Left ventricle myocardium inferior (tissue), 1 donor: ENCODE measurements around the gene MAP2. TPM values are rescaled to one million over a fixed set of nuclear protein-coding genes. Genes with fewer than 3 reads are reported as not detected.

Source experiments
- DNase-seq: peaks from one replicate; pipeline ENCODE4 v3.0.0-alpha.2; 2020
- H3K27ac ChIP-seq: fragments of 200-600 bp; replicated peaks from 2 replicates; pipeline ENCODE4 v1.8.0; 2021
- H3K27me3 ChIP-seq: fragments of 200-600 bp; 2 replicates; pipeline ENCODE4 v1.8.0; 2021; ENCODE audit warnings: low read depth
- H3K36me3 ChIP-seq: fragments of 200-600 bp; 2 replicates; pipeline ENCODE4 v1.8.0; 2021
- H3K4me1 ChIP-seq: fragments of 200-600 bp; 2 replicates; pipeline ENCODE4 v1.8.0; 2021
- H3K4me3 ChIP-seq: fragments of 200-600 bp; 2 replicates; pipeline ENCODE4 v1.8.0; 2021; ENCODE audit warnings: mild to moderate bottlenecking, moderate library complexity
- H3K9me3 ChIP-seq: fragments of 200-600 bp; replicated peaks from 2 replicates; pipeline ENCODE4 v1.8.0; 2021
- intact Hi-C: fragments of 100-400 bp; cut with micrococcal nuclease; formaldehyde crosslinking; loops from one replicate; pipeline ENCODE4 v1.11.0; 2022
- total RNA-seq: library from RNA; stranded (reverse); fragmentation: NEBNext Ultra II Directional; extraction: Animal tissue kit (Norgen Biotek cat#: 25700); gene quantifications from one replicate; pipeline ENCODE4 v1.2.1, GENCODE V29; 2021
- TF ChIP-seq, protein P1 (sequence below): fragments of 200-600 bp; IDR thresholded peaks from 2 replicates; pipeline ENCODE4 v1.8.0; 2021; ENCODE audit warnings: antibody characterized with exemption, mild to moderate bottlenecking, borderline replicate concordance
- donor health status: DM: no; HTN: yes; CAD: no; lungs with severe emphysema.

The MAP2 gene
- total RNA-seq, 1 donor from 2014 or later: 6.2 TPM

DNA sequence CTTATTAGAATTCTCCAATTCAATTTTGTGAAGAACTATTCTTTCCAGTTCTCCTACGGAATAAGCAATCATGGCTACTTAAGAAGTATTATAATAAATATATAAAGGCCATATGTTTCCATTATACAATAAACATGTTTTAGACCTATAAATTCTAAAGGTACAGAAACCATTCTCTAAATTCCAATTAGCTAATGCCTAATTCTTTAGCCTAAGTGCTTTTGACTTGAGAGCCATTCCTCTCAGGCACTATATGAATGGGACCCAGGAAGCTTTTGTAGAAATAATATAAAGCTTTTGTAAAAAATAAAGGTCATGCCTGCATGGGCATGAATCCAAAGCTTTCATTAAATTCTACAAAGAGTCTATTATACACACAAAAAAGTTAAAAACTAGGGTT lies 186.8 kb downstream of the MAP2 start:
- TF ChIP-seq, protein P1, sequence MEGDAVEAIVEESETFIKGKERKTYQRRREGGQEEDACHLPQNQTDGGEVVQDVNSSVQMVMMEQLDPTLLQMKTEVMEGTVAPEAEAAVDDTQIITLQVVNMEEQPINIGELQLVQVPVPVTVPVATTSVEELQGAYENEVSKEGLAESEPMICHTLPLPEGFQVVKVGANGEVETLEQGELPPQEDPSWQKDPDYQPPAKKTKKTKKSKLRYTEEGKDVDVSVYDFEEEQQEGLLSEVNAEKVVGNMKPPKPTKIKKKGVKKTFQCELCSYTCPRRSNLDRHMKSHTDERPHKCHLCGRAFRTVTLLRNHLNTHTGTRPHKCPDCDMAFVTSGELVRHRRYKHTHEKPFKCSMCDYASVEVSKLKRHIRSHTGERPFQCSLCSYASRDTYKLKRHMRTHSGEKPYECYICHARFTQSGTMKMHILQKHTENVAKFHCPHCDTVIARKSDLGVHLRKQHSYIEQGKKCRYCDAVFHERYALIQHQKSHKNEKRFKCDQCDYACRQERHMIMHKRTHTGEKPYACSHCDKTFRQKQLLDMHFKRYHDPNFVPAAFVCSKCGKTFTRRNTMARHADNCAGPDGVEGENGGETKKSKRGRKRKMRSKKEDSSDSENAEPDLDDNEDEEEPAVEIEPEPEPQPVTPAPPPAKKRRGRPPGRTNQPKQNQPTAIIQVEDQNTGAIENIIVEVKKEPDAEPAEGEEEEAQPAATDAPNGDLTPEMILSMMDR: no peak
- intact Hi-C loops: no loop called here
- no peak for DNase-seq
- Histone ChIP-seq H3K36me3 (no peaks in the 10 kb centered on the region), H3K4me3 (no peak overlapping the region), H3K9me3 (peaks cover 4% of the 10 kb centered on the region), H3K27ac (no peak overlapping the region), H3K27me3 (no peaks in the 10 kb centered on the region), H3K4me1 (no peaks in the 10 kb centered on the region)

DNA sequence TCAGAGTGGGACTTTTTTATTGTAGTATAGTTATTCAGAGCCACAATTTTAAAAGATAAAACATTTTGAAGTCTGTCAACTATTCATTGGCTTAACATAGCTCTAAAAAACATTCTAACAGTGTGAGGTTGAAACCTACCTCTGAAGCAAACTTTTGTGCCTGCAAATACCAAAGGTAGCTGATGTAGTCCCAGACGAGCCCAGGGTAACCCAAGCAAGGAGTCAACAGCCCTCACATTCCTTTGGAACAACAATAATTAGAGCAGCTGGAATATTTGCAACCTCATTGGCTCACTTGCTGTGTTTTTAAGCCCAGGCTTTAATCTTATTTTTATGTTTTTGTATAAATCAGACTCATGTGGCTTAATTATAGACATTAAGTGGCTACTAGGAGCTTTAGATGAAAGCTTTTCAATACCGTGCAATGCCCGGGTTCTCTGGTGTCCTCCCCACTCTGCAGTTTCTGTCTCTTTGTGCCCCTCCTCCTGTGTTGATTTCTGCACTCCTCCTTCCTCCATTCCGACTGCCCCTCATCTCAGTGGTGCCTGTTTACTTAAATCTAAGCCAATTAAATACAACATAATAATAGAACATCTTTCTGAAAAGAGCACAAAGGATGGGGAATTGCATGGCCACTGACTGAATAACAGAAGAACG lies 189.9 kb downstream of the MAP2 start:
- no peak overlapping the region for H3K4me3 ChIP-seq
- no peaks in the 10 kb centered on the region for H3K27me3 ChIP-seq
- peaks cover 12% of the 10 kb centered on the region for H3K9me3 ChIP-seq

DNA sequence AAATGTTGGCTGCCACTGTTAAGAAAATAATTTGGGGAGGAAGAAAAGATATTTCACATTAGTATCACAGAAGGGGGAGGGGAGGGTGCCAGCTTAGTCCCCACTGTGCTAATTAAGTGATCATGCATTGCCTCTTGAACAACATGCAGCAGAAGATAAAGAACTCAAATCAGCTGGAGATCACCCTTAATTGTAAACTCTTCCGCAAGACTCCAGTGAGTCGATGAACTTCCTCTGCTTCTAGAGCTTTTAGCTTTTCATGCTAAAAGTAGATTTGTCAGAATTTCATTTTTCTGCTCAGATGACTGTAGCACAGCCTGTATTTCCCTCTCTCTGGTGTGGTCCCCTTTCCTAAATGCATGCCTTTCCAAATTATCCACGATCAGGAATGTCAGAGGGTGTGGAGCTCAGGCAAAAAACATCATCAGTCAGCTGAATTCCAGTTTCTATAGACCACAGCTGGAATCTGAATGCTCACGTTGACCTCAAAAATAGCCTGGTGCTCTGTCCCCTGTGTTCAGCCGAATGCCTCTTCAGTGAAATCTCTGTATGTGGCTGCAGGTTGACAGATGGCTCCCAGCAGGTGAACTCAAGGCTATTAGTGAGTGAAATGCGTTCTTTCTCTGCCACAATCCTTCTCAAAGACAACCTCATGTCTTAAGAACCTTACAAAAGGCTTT lies 191.0 kb downstream of the MAP2 start:
- H3K9me3 ChIP-seq: peaks cover 12% of the 10 kb centered on the region
- H3K4me1 ChIP-seq: no peaks in the 10 kb centered on the region
- H3K4me3 ChIP-seq: no peak overlapping the region
- intact Hi-C loops: no loop called here
- no peak for DNase-seq
- H3K27me3 ChIP-seq: no peaks in the 10 kb centered on the region
- H3K27ac ChIP-seq: no peak overlapping the region
- no peaks in the 10 kb centered on the region for H3K36me3 ChIP-seq
- TF ChIP-seq, protein P1: no peak

More for the DNA sequence above, 189.9 kb downstream of the MAP2 start:
- Histone ChIP-seq H3K27ac (no peak overlapping the region), H3K36me3 (no peaks in the 10 kb centered on the region), H3K4me1 (no peaks in the 10 kb centered on the region)
- intact Hi-C loops: no loop called here
- TF ChIP-seq, protein P1: no peak
- no peak for DNase-seq

DNA sequence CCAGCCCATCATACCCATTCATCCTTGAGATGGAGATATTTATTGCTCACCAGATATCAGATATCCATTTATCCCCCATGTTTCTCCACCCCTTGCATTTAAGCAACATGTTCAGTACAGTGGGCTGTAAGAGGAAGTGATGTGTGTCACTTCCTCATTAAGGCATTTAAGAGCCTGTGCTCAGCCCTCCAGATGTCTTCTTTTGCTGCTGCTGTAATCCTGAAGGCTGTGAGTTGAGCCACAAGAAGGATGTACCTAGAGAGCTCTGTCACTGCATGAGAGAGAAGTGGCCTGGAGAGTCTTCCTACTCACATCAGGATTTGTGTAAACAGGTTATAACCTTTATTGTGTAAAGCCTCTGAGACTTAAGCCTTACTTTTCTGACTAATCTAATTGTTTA lies 195.9 kb downstream of the MAP2 start:
- intact Hi-C loops: no loop called here
- no peaks in the 10 kb centered on the region for H3K27me3 ChIP-seq
- H3K36me3 ChIP-seq: no peaks in the 10 kb centered on the region
- H3K27ac ChIP-seq: no peak overlapping the region
- H3K9me3 ChIP-seq: peaks cover 12% of the 10 kb centered on the region
- H3K4me3 ChIP-seq: no peak overlapping the region
- TF ChIP-seq, protein P1: no peak
- H3K4me1 ChIP-seq: no peaks in the 10 kb centered on the region
- no peak for DNase-seq

DNA sequence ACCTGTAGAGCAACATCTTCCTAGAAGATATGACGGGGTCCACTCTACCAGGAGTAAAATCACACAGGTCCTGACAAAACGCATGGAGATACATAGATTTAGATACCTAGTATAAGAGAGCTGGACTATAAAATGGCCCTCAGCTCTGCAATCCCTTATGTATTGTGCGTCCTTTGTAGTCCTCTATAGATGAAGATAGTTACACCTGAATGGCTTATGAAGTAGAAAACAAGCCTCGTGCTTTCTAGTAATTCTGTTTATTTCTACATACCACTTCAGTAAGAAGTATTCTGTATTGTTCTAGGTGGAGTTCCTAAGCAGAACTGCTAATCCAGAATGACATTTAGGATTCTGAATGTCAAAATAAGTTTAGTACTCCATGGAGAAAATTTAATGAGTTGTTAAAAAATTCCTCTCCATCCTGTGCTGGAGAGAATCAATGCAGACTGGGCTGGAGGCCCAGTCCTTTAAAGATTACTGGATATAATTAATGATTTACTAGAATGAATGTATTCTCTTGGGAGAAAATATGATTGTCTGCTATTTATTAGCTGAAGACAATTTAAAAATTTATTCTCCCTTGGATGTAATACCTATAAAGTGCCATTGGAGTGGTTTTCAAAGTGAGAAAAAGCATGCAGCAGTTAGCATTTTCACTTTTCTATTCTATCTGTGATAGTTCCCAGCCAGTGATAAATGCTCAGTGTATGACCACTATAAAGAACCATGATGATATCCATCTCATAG lies 200.5 kb downstream of the MAP2 start:
- no peaks in the 10 kb centered on the region for H3K9me3 ChIP-seq
- H3K4me3 ChIP-seq: no peak overlapping the region
- H3K27ac ChIP-seq: no peak overlapping the region
- intact Hi-C loops: no loop called here
- no peaks in the 10 kb centered on the region for H3K27me3 ChIP-seq
- no peaks in the 10 kb centered on the region for H3K4me1 ChIP-seq
- TF ChIP-seq, protein P1: no peak
- no peaks in the 10 kb centered on the region for H3K36me3 ChIP-seq
- DNase-seq: no peak
